ENCODE data around the gene LIMS1. TPM values are rescaled to one million over a fixed set of nuclear protein-coding genes. Genes with fewer than 3 reads are reported as not detected.
"Not testable (repeated sequence)": the region's sequence is repeated elsewhere in the genome, so short reads cannot be mapped to it uniquely, and the experiment has no call there.

Gene LIMS1
- total RNA-seq, 2 experiments from 2014 or later, result 18.5 to 21.3 TPM

DNA sequence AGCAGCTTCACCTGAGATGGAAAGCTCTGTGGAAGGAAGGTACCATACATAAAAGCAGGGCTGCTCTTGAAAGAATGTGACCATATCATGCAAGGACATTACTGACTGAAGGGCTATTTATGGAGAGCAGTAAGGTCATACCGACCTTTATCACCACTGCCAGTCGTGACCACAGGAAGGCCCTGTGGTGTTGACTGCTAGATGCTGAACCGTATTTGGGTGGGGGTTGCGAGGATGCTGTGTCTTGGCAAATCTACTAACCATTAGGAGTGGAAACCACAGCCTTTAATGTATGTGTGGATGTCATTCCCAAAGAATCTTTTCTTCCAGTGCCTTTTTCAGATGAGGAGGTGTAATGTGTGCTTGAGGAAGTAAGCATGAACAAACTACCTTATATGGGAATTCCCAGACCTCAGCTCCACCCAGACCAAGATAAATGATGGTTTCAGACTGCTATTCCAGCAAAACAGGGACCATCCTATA is 60.8 kb downstream of the LIMS1 start:
- Mint-ChIP-seq H3K27me3 (no peaks in the 10 kb centered on the region), H3K4me3 (no peak overlapping the region), H3K4me1 (ENCODE audit: low read depth) (peaks cover 20% of the 10 kb centered on the region), H3K9me3 (no peaks in the 10 kb centered on the region), H3K36me3 (ENCODE audit: low read depth) (no peaks in the 10 kb centered on the region), H3K27ac (no peak overlapping the region)
- intact Hi-C loops (cut with DNase I, micrococcal nuclease), result loop anchor here in 1 of 2 experiments (5.0 kb wide), 1 partner anchor 117 kb away; no protein-coding TSS in a partner anchor
- H3K9me3 ChIP-seq (ENCODE audit: control insufficient read depth in 1 of 2, insufficient read depth in 1 of 2, low read length in 2 of 2), result no peaks in the 10 kb centered on the region
- peaks cover 5% of the 10 kb centered on the region for H3K4me1 ChIP-seq (ENCODE audit: insufficient read depth, low read length)
- no peaks in the 10 kb centered on the region for H3K36me3 ChIP-seq (ENCODE audit: insufficient read depth, low read length)
- DNase-seq (no peak), ATAC-seq (ENCODE audit: poor library complexity) (no peak)
- no peaks in the 10 kb centered on the region for H3K27me3 ChIP-seq (ENCODE audit: control insufficient read depth in 1 of 2, insufficient read depth in 2 of 2, low read length in 2 of 2)
- ChIA-PET POLR2A (no interaction called here), CTCF (interaction anchor here (2.1 to 2.6 kb wide), 2 partner anchors 11 to 42 kb away, joined by 7 to 13 read pairs; no protein-coding TSS in a partner anchor)
- H3K27ac ChIP-seq (ENCODE audit: low read depth in 1 of 2, low read length in 2 of 2), result no peak overlapping the region
- TF ChIP-seq, protein P1, sequence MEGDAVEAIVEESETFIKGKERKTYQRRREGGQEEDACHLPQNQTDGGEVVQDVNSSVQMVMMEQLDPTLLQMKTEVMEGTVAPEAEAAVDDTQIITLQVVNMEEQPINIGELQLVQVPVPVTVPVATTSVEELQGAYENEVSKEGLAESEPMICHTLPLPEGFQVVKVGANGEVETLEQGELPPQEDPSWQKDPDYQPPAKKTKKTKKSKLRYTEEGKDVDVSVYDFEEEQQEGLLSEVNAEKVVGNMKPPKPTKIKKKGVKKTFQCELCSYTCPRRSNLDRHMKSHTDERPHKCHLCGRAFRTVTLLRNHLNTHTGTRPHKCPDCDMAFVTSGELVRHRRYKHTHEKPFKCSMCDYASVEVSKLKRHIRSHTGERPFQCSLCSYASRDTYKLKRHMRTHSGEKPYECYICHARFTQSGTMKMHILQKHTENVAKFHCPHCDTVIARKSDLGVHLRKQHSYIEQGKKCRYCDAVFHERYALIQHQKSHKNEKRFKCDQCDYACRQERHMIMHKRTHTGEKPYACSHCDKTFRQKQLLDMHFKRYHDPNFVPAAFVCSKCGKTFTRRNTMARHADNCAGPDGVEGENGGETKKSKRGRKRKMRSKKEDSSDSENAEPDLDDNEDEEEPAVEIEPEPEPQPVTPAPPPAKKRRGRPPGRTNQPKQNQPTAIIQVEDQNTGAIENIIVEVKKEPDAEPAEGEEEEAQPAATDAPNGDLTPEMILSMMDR (IDR thresholded peaks at IDR 0.05), result no peak
- H3K4me3 ChIP-seq (ENCODE audit: low read length), result no peak overlapping the region

DNA sequence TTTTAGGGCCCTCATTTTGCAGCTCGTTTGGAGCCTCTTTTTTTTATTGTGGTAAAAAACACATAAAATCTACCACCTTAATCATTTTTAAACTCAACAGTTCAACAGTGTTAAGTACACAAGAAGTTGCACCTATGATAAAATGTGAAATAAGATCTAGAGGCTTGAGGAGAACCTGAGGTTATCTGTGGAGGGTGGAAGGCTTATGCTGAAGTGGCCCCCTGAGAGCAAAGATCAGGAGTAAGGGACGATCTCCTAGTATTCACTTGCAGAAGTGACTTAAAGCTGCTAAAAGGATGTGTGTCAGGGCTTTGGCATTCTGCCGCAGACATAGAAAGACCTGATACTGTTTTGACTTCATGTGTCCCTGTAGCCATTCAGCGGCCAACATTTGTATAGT is 61.5 kb downstream of the LIMS1 start:
- ATAC-seq (ENCODE audit: poor library complexity); H3K36me3 ChIP-seq (ENCODE audit: insufficient read depth, low read length); H3K9me3 ChIP-seq (ENCODE audit: control insufficient read depth in 1 of 2, insufficient read depth in 1 of 2, low read length in 2 of 2); H3K27ac Mint-ChIP-seq; H3K9me3 Mint-ChIP-seq; intact Hi-C loops (cut with DNase I, micrococcal nuclease); H3K27me3 ChIP-seq (ENCODE audit: control insufficient read depth in 1 of 2, insufficient read depth in 2 of 2, low read length in 2 of 2); H3K27me3 Mint-ChIP-seq; POLR2A ChIA-PET; H3K27ac ChIP-seq (ENCODE audit: low read depth in 1 of 2, low read length in 2 of 2); H3K36me3 Mint-ChIP-seq (ENCODE audit: low read depth); H3K4me3 Mint-ChIP-seq; DNase-seq; H3K4me1 ChIP-seq (ENCODE audit: insufficient read depth, low read length); H3K4me3 ChIP-seq (ENCODE audit: low read length): not testable (repeated sequence)
- CTCF ChIA-PET, result interaction anchor here (2.1 to 2.6 kb wide), 2 partner anchors 12 to 41 kb away, joined by 7 to 13 read pairs; no protein-coding TSS in a partner anchor
- peaks cover 20% of the 10 kb centered on the region for H3K4me1 Mint-ChIP-seq (ENCODE audit: low read depth)

DNA sequence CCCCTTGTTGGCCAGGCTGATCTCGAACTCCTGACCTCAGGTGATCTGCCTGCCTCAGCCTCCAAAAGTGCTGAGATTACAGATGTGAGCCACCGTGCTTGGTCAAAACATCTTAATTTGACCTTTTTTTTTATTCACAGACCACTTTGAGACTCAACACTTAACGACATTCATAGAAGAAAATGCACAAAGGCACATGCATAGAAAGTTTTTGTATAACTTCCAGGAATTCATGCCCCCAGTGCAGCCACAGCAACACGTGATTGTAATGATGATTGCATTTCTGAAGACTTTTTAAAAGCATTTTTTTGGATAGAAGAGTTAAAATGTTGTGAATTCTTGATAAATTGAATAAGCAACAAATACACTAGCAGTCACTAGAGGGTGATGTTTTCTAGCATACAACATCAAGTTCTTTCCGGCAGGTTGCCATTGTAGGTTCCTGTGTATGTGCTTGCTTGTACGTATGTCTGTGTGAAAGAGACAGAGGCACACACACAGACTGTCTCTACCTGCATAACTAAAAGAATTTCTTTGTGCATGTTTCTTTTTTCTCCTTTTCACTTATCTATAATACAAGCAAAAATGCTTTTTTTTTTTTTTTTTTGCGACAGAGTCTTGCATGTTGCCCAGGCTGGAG is 63.0 kb downstream of the LIMS1 start:
- H3K36me3 ChIP-seq (ENCODE audit: insufficient read depth, low read length); H3K27ac Mint-ChIP-seq; H3K27ac ChIP-seq (ENCODE audit: low read depth in 1 of 2, low read length in 2 of 2); H3K27me3 Mint-ChIP-seq; POLR2A ChIA-PET; H3K9me3 ChIP-seq (ENCODE audit: control insufficient read depth in 1 of 2, insufficient read depth in 1 of 2, low read length in 2 of 2); H3K27me3 ChIP-seq (ENCODE audit: control insufficient read depth in 1 of 2, insufficient read depth in 2 of 2, low read length in 2 of 2); H3K36me3 Mint-ChIP-seq (ENCODE audit: low read depth); intact Hi-C loops (cut with DNase I, micrococcal nuclease); H3K4me3 Mint-ChIP-seq; H3K4me3 ChIP-seq (ENCODE audit: low read length); H3K4me1 ChIP-seq (ENCODE audit: insufficient read depth, low read length); H3K9me3 Mint-ChIP-seq: not testable (repeated sequence)
- ATAC-seq (ENCODE audit: poor library complexity) (peak; percentile 97), DNase-seq (peak in 5 of 14 experiments; percentile 22 to 70 (median 59))
- TF ChIP-seq, protein P1 (IDR thresholded peaks at IDR 0.05), result peak; percentile 38
- peaks cover 20% of the 10 kb centered on the region for H3K4me1 Mint-ChIP-seq (ENCODE audit: low read depth)
- CTCF ChIA-PET, result interaction anchor here (0.7 kb wide), 1 partner anchor 23 kb away, joined by 4 read pairs; no protein-coding TSS in a partner anchor

DNA sequence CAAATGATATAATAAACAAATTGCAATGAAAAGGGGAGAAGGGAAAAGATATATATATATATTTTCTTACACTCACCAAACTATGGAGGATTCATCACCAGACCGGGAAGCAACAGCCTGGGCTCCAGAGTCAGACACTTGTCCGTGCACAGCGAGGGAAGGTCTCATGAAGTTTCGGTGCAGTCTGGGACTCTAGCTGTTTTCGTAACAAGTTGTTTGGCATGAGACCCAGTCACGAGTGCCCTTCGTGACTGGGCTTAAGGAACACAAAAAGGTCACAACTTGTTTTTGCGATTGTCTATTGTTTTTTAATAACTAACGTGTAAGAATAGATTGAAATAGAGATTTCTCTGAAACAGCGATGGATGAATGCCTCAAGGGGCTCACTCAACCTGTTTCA is 66.9 kb downstream of the LIMS1 start:
- CTCF ChIA-PET, H3K4me3 Mint-ChIP-seq: not testable (repeated sequence)

More for the DNA sequence above, 66.9 kb downstream of the LIMS1 start:
- H3K27ac Mint-ChIP-seq; POLR2A ChIA-PET; H3K4me1 Mint-ChIP-seq (ENCODE audit: low read depth); H3K9me3 Mint-ChIP-seq; H3K27ac ChIP-seq (ENCODE audit: low read depth in 1 of 2, low read length in 2 of 2); intact Hi-C loops (cut with DNase I, micrococcal nuclease); H3K4me3 ChIP-seq (ENCODE audit: low read length); ATAC-seq (ENCODE audit: poor library complexity); H3K4me1 ChIP-seq (ENCODE audit: insufficient read depth, low read length); H3K27me3 Mint-ChIP-seq; H3K36me3 Mint-ChIP-seq (ENCODE audit: low read depth); H3K27me3 ChIP-seq (ENCODE audit: control insufficient read depth in 1 of 2, insufficient read depth in 2 of 2, low read length in 2 of 2); H3K9me3 ChIP-seq (ENCODE audit: control insufficient read depth in 1 of 2, insufficient read depth in 1 of 2, low read length in 2 of 2); H3K36me3 ChIP-seq (ENCODE audit: insufficient read depth, low read length); DNase-seq: not testable (repeated sequence)
